Subcutaneous adipose tissue (tissue), 4 donors: Measurements from ENCODE around the gene FOXM1. TPM values are rescaled to one million over a fixed set of nuclear protein-coding genes. Genes with fewer than 3 reads are reported as not detected.

Experiments
- CTCF ChIP-seq: fragments of 450-650 bp; IDR thresholded peaks from one replicate; pipeline ENCODE4 v1.5.1; 2016; ENCODE audit warnings: low read depth, mild to moderate bottlenecking, control low read depth, antibody characterized with exemption, moderate library complexity
- total RNA-seq, 4 donors: library from RNA; depleted of rRNA; stranded (reverse); fragments of >200 nt; gene quantifications; one replicate each; pipeline ENCODE4 v1.1.0, GENCODE V29; 2016

Gene FOXM1
- total RNA-seq, 4 donors from 2014 or later, result 2.6 to 4.4 TPM; not detected in 2

- no peak for TF ChIP-seq CTCF
Measured at GRCh38 chr12:2858334-2858733, 18.6 kb downstream of the FOXM1 start.

DNA sequence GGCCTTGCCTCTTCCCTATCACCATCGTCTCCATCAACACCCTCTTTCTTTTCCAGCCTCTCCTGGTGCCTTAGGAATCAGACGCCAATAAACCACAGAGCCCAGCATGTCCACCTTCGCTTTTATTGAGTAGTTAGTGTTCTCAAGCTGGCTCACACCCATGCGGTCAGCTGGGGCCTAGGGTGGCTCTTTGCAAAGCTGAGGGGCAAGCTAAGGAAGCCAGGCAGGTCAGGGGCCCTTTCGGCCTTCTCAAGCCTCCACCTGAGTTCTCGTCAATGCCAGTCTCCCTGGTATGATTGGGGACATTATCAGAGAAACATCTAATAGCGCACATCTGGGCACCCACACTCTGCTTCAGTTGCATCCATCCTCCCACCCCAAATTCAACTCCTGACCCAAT lies 19.4 kb downstream of the FOXM1 start:
- no peak for TF ChIP-seq CTCF

GRCh38 chr12:2857021-2857431 lies 19.9 kb downstream of the FOXM1 start, which contains the start of gene TEX52:
TSS of gene TEX52 (minus strand) at chr12:2857039. CDS start at chr12:2857026, 13 bp downstream.
- TF ChIP-seq CTCF, result no peak

- TF ChIP-seq CTCF, result no peak
Measured at GRCh38 chr12:2856051-2856450, 20.9 kb downstream of the FOXM1 start.

DNA sequence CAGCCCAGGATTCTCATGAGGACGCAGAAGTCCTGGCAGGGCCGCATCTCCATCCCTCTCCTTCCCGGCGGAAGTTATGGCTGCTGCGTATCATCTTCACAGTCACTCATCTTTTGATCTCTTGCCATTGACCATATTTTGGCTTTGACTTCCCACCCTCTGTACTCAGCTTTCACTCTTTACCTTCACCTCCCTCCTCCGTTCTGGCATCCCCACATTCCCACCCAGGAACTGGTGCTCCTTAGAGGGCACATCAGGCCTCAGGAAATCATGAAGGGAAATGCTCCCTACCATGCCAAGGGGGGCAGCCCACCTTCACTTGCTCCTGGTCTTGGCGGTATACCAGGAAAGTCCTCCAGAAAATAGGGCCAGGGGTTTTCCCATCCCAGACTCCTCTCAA lies 21.4 kb downstream of the FOXM1 start:
- no peak for TF ChIP-seq CTCF

DNA sequence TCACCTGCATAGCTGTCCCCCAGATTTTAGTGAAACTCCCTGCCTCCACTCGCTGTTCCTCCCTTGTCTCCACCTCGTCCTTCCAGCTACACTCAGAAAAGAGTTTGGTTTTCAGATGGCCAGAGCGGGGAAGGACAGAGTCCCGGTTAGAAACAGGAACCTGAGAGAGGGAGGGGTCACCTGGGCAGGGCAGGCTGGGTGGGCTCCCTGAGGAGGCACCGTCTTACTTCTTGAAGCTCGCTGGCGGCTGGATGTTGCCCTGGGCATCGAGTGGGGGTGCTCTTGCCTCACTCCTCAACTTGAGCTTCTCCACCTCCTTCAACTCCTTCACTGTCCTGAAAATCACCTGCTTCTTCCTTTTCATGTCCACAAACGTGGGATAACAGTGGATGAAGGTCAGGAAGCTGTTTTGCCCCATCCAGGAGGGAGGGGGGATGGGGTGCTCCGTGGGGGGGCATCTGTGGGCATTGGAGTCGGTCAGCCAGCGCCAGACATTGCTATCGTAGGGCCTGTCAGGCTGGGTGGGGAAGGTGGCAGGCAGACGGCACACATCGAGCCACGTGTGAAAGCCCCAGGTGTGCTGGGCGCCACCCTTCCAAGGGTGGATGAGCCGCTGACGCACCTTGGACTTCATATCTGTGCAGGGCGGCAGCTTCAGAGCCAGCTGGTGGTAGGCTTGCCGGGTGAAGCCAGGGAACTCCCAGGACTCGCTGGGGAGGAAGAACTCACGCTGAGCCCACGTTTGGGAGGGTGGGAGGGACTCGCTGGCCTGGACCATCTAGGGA lies 22.1 kb downstream of the FOXM1 start:
- no peak for TF ChIP-seq CTCF

GRCh38 chr12:2853626-2854025 lies 23.3 kb downstream of the FOXM1 start:
- no peak for TF ChIP-seq CTCF
